Measurements from ENCODE around the gene DNM2. TPM values are rescaled to one million over a fixed set of nuclear protein-coding genes. Genes with fewer than 3 reads are reported as not detected.

Gene DNM2
- total and polyA plus RNA-seq, 9 of the 15 experiments (the other 6 are each of a cell fraction or from before 2014, with no cell fraction given) = 2.2 to 161 (median 72.6) TPM

- TF ChIP-seq TFAP4 (CRISPR knock-in tag; IDR thresholded peaks at IDR 0.05; ENCODE audit: borderline replicate concordance) = peak; percentile 92
- peak; percentile 75 for TF ChIP-seq MEIS2 (IDR thresholded peaks at IDR 0.05; ENCODE audit: partially characterized antibody)
- 0 out of 2 replicates have a peak, but pooled peaks have one; percentile 25 for TF ChIP-seq FOXJ3 (CRISPR knock-in tag; IDR thresholded peaks at IDR 0.05)
- TF ChIP-seq KLF13 (tag; IDR thresholded peaks at IDR 0.05; ENCODE audit: borderline replicate concordance, low read depth) = peak; percentile 90; the same call in 1 of the 2 replicates
- TF ChIP-seq NBN (IDR thresholded peaks at IDR 0.05; ENCODE audit: low read depth) = no peak
- no peak for TF ChIP-seq KLF10 (CRISPR knock-in tag; IDR thresholded peaks at IDR 0.05)
- peak; percentile 80 for TF ChIP-seq GABPB1 (CRISPR knock-in tag; IDR thresholded peaks at IDR 0.05)
- peak; percentile 46 for TF ChIP-seq E2F8 (IDR thresholded peaks at IDR 0.05; ENCODE audit: low read depth, partially characterized antibody)
- TF ChIP-seq HDAC2 (IDR thresholded peaks at IDR 0.05) = peak; percentile 59
- TF ChIP-seq DACH1 (IDR thresholded peaks at IDR 0.05; ENCODE audit: partially characterized antibody) = no peak
- no peak for TF ChIP-seq BDP1 (IDR thresholded peaks at IDR 0.05; ENCODE audit: insufficient read depth, insufficient read length)
- TF ChIP-seq ZBTB9 (CRISPR knock-in tag; IDR thresholded peaks at IDR 0.05) = peak; percentile 85
- no peak for TF ChIP-seq TEAD4 (IDR thresholded peaks at IDR 0.05; ENCODE audit: low read length)
- TF ChIP-seq TEAD4 (CRISPR knock-in tag; IDR thresholded peaks at IDR 0.05; ENCODE audit: borderline replicate concordance) = peak; percentile 87; the same call in 1 of the 2 replicates
- TF ChIP-seq NCOA4 (IDR thresholded peaks at IDR 0.05; ENCODE audit: partially characterized antibody) = no peak
- peak in 1 of 3 experiments; percentile 65; a peak in 2 of 6 replicates for TF ChIP-seq ZBTB11 (CRISPR knock-in tag; IDR thresholded peaks at IDR 0.05)
- TF ChIP-seq CCNT2 (IDR thresholded peaks at IDR 0.05; ENCODE audit: borderline replicate concordance, extremely low read depth, insufficient read length, low read depth, low read length) = peak; percentile 52
Observed at GRCh38 chr19:10695401-10696398, 22.2 kb upstream of the DNM2 start (continued).
